Measurements from ENCODE around the gene FRMD3. TPM values are rescaled to one million over a fixed set of nuclear protein-coding genes. Genes with fewer than 3 reads are reported as not detected.

FRMD3 gene
- total and polyA plus RNA-seq, 2 donors (not counting 1 experiment from before 2014, with no cell fraction given) = 0.19 to 0.66 TPM

GRCh38 chr9:83419961-83420360 lies 118.2 kb downstream of the FRMD3 start:
- Histone ChIP-seq H3K4me1 (ENCODE audit: control insufficient read depth, extremely low read depth, insufficient read depth, low read length) (no peaks in the 10 kb centered on the region), H2AFZ (ENCODE audit: low read length) (no peak overlapping the region), H3K27ac (ENCODE audit: insufficient read depth, low read length) (no peak overlapping the region), H3K79me2 (ENCODE audit: control insufficient read depth, insufficient read depth, low read length) (no peaks in the 10 kb centered on the region), H3K27me3 (ENCODE audit: control insufficient read depth, insufficient read depth, low read length) (no peaks in the 10 kb centered on the region), H3K9ac (ENCODE audit: insufficient read depth, low read length) (no peak overlapping the region), H3K36me3 (ENCODE audit: control insufficient read depth, insufficient read depth, low read length) (no peaks in the 10 kb centered on the region), H3K9me3 (ENCODE audit: control insufficient read depth, insufficient read depth, low read depth, low read length) (no peaks in the 10 kb centered on the region), H3K4me3 (replicated peaks in 1 of 4; ENCODE audit: control extremely low read depth in 1 of 4, insufficient read depth in 1 of 4, low read depth in 3 of 4, low read length in 4 of 4) (no peak overlapping the region), H4K20me1 (ENCODE audit: control insufficient read depth, extremely low read depth, insufficient read depth, low read length) (no peaks in the 10 kb centered on the region), H3K4me2 (ENCODE audit: extremely low read depth, insufficient read depth, low read length) (no peak overlapping the region)
- no peak for TF ChIP-seq EZH2 (IDR thresholded peaks at IDR 0.05; ENCODE audit: low read length, missing control alignments)
- no peak for DNase-seq (ENCODE audit: low read depth in 2 of 2)

- Histone ChIP-seq H3K9ac (ENCODE audit: insufficient read depth, low read length) (no peak overlapping the region), H4K20me1 (ENCODE audit: control insufficient read depth, extremely low read depth, insufficient read depth, low read length) (no peaks in the 10 kb centered on the region), H3K27ac (ENCODE audit: insufficient read depth, low read length) (no peak overlapping the region), H3K9me3 (ENCODE audit: control insufficient read depth, insufficient read depth, low read depth, low read length) (no peaks in the 10 kb centered on the region), H3K79me2 (ENCODE audit: control insufficient read depth, insufficient read depth, low read length) (no peaks in the 10 kb centered on the region), H3K4me1 (ENCODE audit: control insufficient read depth, extremely low read depth, insufficient read depth, low read length) (no peaks in the 10 kb centered on the region), H3K27me3 (ENCODE audit: control insufficient read depth, insufficient read depth, low read length) (no peaks in the 10 kb centered on the region), H3K4me3 (replicated peaks in 1 of 4; ENCODE audit: control extremely low read depth in 1 of 4, insufficient read depth in 1 of 4, low read depth in 3 of 4, low read length in 4 of 4) (no peak overlapping the region), H3K4me2 (ENCODE audit: extremely low read depth, insufficient read depth, low read length) (no peak overlapping the region), H2AFZ (ENCODE audit: low read length) (no peak overlapping the region), H3K36me3 (ENCODE audit: control insufficient read depth, insufficient read depth, low read length) (no peaks in the 10 kb centered on the region)
- peak in 1 of 2 donors; percentile 10 for DNase-seq (ENCODE audit: low read depth in 2 of 2)
- TF ChIP-seq CTCF (conservative IDR thresholded peaks at IDR 0.05 in 1 of 2, IDR thresholded peaks at IDR 0.05 in 1 of 2; ENCODE audit: low read depth in 1 of 2, low read length in 2 of 2) (no peak), EZH2 (IDR thresholded peaks at IDR 0.05; ENCODE audit: low read length, missing control alignments) (no peak)
Measured at GRCh38 chr9:83418283-83418682, 119.9 kb downstream of the FRMD3 start.

GRCh38 chr9:83413367-83413766 lies 124.8 kb downstream of the FRMD3 start:
- TF ChIP-seq CTCF (conservative IDR thresholded peaks at IDR 0.05 in 1 of 2, IDR thresholded peaks at IDR 0.05 in 1 of 2; ENCODE audit: low read depth in 1 of 2, low read length in 2 of 2) (no peak), EZH2 (IDR thresholded peaks at IDR 0.05; ENCODE audit: low read length, missing control alignments) (no peak)
- Histone ChIP-seq H3K4me2 (ENCODE audit: extremely low read depth, insufficient read depth, low read length) (no peak overlapping the region), H3K9me3 (ENCODE audit: control insufficient read depth, insufficient read depth, low read depth, low read length) (no peaks in the 10 kb centered on the region), H4K20me1 (ENCODE audit: control insufficient read depth, extremely low read depth, insufficient read depth, low read length) (no peaks in the 10 kb centered on the region), H3K27ac (ENCODE audit: insufficient read depth, low read length) (no peak overlapping the region), H3K9ac (ENCODE audit: insufficient read depth, low read length) (no peak overlapping the region), H3K79me2 (ENCODE audit: control insufficient read depth, insufficient read depth, low read length) (no peaks in the 10 kb centered on the region), H3K4me1 (ENCODE audit: control insufficient read depth, extremely low read depth, insufficient read depth, low read length) (no peaks in the 10 kb centered on the region), H2AFZ (ENCODE audit: low read length) (no peak overlapping the region), H3K4me3 (replicated peaks in 1 of 4; ENCODE audit: control extremely low read depth in 1 of 4, insufficient read depth in 1 of 4, low read depth in 3 of 4, low read length in 4 of 4) (no peak overlapping the region), H3K27me3 (ENCODE audit: control insufficient read depth, insufficient read depth, low read length) (no peaks in the 10 kb centered on the region), H3K36me3 (ENCODE audit: control insufficient read depth, insufficient read depth, low read length) (no peaks in the 10 kb centered on the region)
- no peak for DNase-seq (ENCODE audit: low read depth in 2 of 2)

Measured in fibroblast of lung (primary cell).